ENCODE results near the gene EIF1. TPM values are rescaled to one million over a fixed set of nuclear protein-coding genes. Genes with fewer than 3 reads are reported as not detected.
A peak's percentile ranks its signal among the peaks of the same experiment; 100 is the strongest.

The EIF1 gene
- total RNA-seq, 1 experiment from 2014 or later: 1,082 TPM

DNA sequence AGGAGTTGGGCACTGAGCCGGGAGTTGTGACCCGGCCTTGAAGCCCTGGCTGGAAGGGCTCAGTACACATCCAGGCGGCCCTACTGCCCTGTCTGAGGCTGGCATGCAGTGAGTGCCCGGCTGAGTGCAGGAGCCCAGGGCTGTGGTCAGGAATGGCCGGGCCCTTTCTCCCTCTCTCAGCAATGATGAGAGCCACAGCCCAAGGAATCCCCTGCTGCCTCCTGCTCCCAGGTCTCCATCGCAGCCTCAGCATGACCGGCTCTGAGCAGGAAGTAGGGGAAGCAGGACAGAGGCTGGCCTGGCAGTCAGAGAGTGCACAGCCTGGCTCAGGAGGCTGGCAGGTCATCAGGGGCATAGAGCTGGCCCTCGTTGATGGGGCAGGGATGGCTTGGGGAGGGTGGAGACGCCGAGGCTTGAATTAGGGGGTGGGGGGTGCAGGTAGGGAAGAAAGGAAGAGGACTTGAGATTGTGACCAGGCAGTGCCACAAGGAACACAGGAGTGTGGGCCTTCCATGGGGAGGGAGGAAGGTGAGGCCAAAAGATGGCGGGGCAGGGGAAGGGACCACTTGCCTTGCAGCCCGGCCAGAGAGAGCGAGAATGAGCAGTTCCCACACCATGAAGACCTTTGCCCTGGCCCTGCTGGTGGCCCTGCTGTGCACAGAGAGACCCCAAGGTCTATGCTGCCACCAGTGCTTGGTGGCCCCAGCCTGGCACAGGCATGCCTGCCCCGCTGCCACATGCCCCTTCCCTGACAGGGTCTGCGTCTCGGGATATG, 32.2 kb upstream of the EIF1 start:
- no peak for ATAC-seq
- POLR2A ChIA-PET: no interaction called here

More for the DNA sequence above, 32.2 kb upstream of the EIF1 start:
- Histone ChIP-seq H3K9me3 (ENCODE audit: control insufficient read depth in 1 of 2, insufficient read depth in 1 of 2, low read depth in 1 of 2, low read length in 2 of 2) (no peaks in the 10 kb centered on the region), H3K4me2 (ENCODE audit: low read length) (peak overlapping the region; percentile 82), H3K79me2 (ENCODE audit: insufficient read depth, low read length) (no peaks in the 10 kb centered on the region), H3K4me1 (ENCODE audit: control insufficient read depth in 1 of 2, insufficient read depth in 2 of 2, low read length in 2 of 2) (peaks cover 39 to 69% of the 10 kb centered on the region in 2 experiments), H3K4me3 (replicated peaks in 1 of 2; ENCODE audit: low read depth in 1 of 2, low read length in 2 of 2) (no peak overlapping the region), H3K36me3 (ENCODE audit: control insufficient read depth in 1 of 2, insufficient read depth in 2 of 2, low read length in 2 of 2) (no peaks in the 10 kb centered on the region), H3K9ac (ENCODE audit: low read length) (peak overlapping the region; percentile 67; the same call in 1 of the 2 replicates), H4K20me1 (ENCODE audit: insufficient read depth) (no peaks in the 10 kb centered on the region), H2AFZ (ENCODE audit: low read depth, low read length, poor library complexity, severe bottlenecking) (no peak overlapping the region), H3K9me2 (ENCODE audit: insufficient read depth) (no peaks in the 10 kb centered on the region), H3K27ac (ENCODE audit: low read depth, low read length) (peak overlapping the region; percentile 71), H3K27me3 (ENCODE audit: insufficient read depth, low read length) (no peaks in the 10 kb centered on the region)
- CTCF ChIA-PET: no interaction called here
- DNase-seq (ENCODE audit: low read depth, low spot score): no peak
- intact Hi-C loops (cut with micrococcal nuclease): no loop called here
- no TSS peak for BruUV-seq (replicated peaks)
- TF ChIP-seq FOSL1 (IDR thresholded peaks at IDR 0.05; ENCODE audit: low read depth) (no peak), SIN3A (IDR thresholded peaks at IDR 0.05; ENCODE audit: low read depth) (no peak), ZFX (IDR thresholded peaks at IDR 0.05) (no peak), ZBTB33 (IDR thresholded peaks at IDR 0.05; ENCODE audit: extremely low read depth, insufficient replicate concordance, low read length) (no peak), YY1 (IDR thresholded peaks at IDR 0.05; ENCODE audit: extremely low read depth, insufficient replicate concordance, low read depth, low read length) (no peak), JUND (IDR thresholded peaks at IDR 0.05) (no peak), SRF (IDR thresholded peaks at IDR 0.05; ENCODE audit: low read depth) (no peak), TCF7L2 (IDR thresholded peaks at IDR 0.05; ENCODE audit: borderline replicate concordance, extremely low read depth, insufficient read depth, insufficient read length) (no peak), CBX3 (IDR thresholded peaks at IDR 0.05; ENCODE audit: low read depth) (no peak), CEBPB (IDR thresholded peaks at IDR 0.05; ENCODE audit: low read depth) (no peak), POLR2A (IDR thresholded peaks at IDR 0.05; ENCODE audit: borderline replicate concordance, extremely low read depth, insufficient read depth, insufficient read length) (no peak), RAD21 (IDR thresholded peaks at IDR 0.05; ENCODE audit: low read depth) (no peak)
- RAD21 ChIA-PET (ENCODE audit: low non-redundant PET in 1 of 2, low total read pairs in 2 of 2, uncharacterized antibody in 2 of 2, unreplicated experiment in 2 of 2): no interaction called here

All from HCT116 (cell line).